HG03280 (cell line): ENCODE results near the gene AXDND1.
"Not testable (repeated sequence)": the region's sequence is repeated elsewhere in the genome, so short reads cannot be mapped to it uniquely, and the experiment has no call there.

Experiments
- ATAC-seq: cut with Tn5 transposase; IDR thresholded peaks from one replicate; pipeline ENCODE4 v1.9.1; 2021; ENCODE audit warnings: mild to moderate bottlenecking, moderate library complexity; ENCODE audit not compliant: unreplicated experiment

AXDND1 gene

GRCh38 chr1:179365342-179366092 lies at the start of gene AXDND1:
Gene AXDND1, plus strand, starts transcription at chr1:179365971. Its CDS starts 539 bp downstream, at chr1:179366510.
- ATAC-seq, result peak; percentile 96

- no peak for ATAC-seq
Measured at GRCh38 chr1:179318491-179318890, 47.3 kb upstream of the AXDND1 start.

- no peak for ATAC-seq
Measured at GRCh38 chr1:179321533-179322216, 44.1 kb upstream of the AXDND1 start.

GRCh38 chr1:179322557-179322956 lies 43.2 kb upstream of the AXDND1 start:
- ATAC-seq, result no peak

- ATAC-seq, result no peak
Measured at GRCh38 chr1:179323436-179323835, 42.3 kb upstream of the AXDND1 start.

- ATAC-seq, result no peak
Measured at GRCh38 chr1:179325836-179326235, 39.9 kb upstream of the AXDND1 start.

GRCh38 chr1:179326746-179327145 lies 39.0 kb upstream of the AXDND1 start:
- no peak for ATAC-seq

- ATAC-seq, result no peak
Measured at GRCh38 chr1:179327196-179327595, 38.6 kb upstream of the AXDND1 start.

GRCh38 chr1:179327679-179328078 lies 38.1 kb upstream of the AXDND1 start:
- no peak for ATAC-seq

GRCh38 chr1:179329862-179330261 lies 35.9 kb upstream of the AXDND1 start:
- no peak for ATAC-seq

- ATAC-seq, result no peak
Measured at GRCh38 chr1:179334440-179334839, 31.3 kb upstream of the AXDND1 start.

- ATAC-seq, result no peak
Measured at GRCh38 chr1:179337288-179337687, 28.5 kb upstream of the AXDND1 start.

- no peak for ATAC-seq
Measured at GRCh38 chr1:179337942-179338560, 27.7 kb upstream of the AXDND1 start.

- no peak for ATAC-seq
Measured at GRCh38 chr1:179340918-179341317, 24.9 kb upstream of the AXDND1 start.

GRCh38 chr1:179341943-179342547 lies 23.7 kb upstream of the AXDND1 start:
- ATAC-seq, result no peak

- no peak for ATAC-seq
Measured at GRCh38 chr1:179342740-179343404, 22.9 kb upstream of the AXDND1 start.

GRCh38 chr1:179351281-179351680 lies 14.5 kb upstream of the AXDND1 start:
- ATAC-seq, result no peak

- ATAC-seq, result no peak
Measured at GRCh38 chr1:179352236-179352635, 13.5 kb upstream of the AXDND1 start.

GRCh38 chr1:179353546-179353945 lies 12.2 kb upstream of the AXDND1 start:
- ATAC-seq, result no peak

GRCh38 chr1:179361631-179362030 lies 4.1 kb upstream of the AXDND1 start:
- not testable (repeated sequence) for ATAC-seq
